SK-N-SH (cell line): ENCODE results near the gene LINGO3.

Source experiments
- CHD2 ChIP-seq: fragments of 150-350 bp; IDR thresholded peaks from 2 replicates; pipeline ENCODE4 v1.6.1; 2018; ENCODE audit warnings: low read length; ENCODE audit not compliant: partially characterized antibody
- EP300 ChIP-seq, 2 experiments: IDR thresholded peaks; 2 replicates each; pipeline versions ENCODE4 v1.4.0 to v1.6.1; 2012; ENCODE audit warnings: borderline replicate concordance in 1 of 2, low read depth in 1 of 2, low read length in 1 of 2
- FOSL2 ChIP-seq: IDR thresholded peaks from 2 replicates; pipeline ENCODE4 v1.4.0; 2012; ENCODE audit warnings: low read depth, mild to moderate bottlenecking, moderate library complexity, borderline replicate concordance
- JUND ChIP-seq: IDR thresholded peaks from 2 replicates; pipeline ENCODE4 v1.4.0; 2012
- MEF2A ChIP-seq: IDR thresholded peaks from 2 replicates; pipeline ENCODE4 v1.4.0; 2012; ENCODE audit warnings: low read depth, borderline replicate concordance
- POLR2AphosphoS5 ChIP-seq: IDR thresholded peaks from 2 replicates; pipeline ENCODE4 v1.6.1; 2012; ENCODE audit warnings: low read depth, low read length
- RAD21 ChIP-seq: IDR thresholded peaks from 2 replicates; pipeline ENCODE4 v1.6.1; 2012; ENCODE audit warnings: mild to moderate bottlenecking, low read length
- RFX5 ChIP-seq: IDR thresholded peaks from 2 replicates; pipeline ENCODE4 v1.6.1; 2012; ENCODE audit warnings: mild to moderate bottlenecking, improper control_type of control experiment, low read length
- SIN3A ChIP-seq: IDR thresholded peaks from 2 replicates; pipeline ENCODE4 v1.6.1; 2012; ENCODE audit warnings: low read depth, mild to moderate bottlenecking, low read length, moderate library complexity, borderline replicate concordance
- TF ChIP-seq, protein P1 (sequence below): fragments of 200-600 bp; sonication (generic); IDR thresholded peaks from 2 replicates; pipeline ENCODE4 v1.6.1; 2017; ENCODE audit warnings: antibody characterized with exemption, mild to moderate bottlenecking, moderate library complexity
- TF ChIP-seq, protein P2 (sequence below): IDR thresholded peaks from 2 replicates; pipeline ENCODE4 v1.4.0; 2012; ENCODE audit warnings: low read depth, borderline replicate concordance
- TF ChIP-seq, protein P3 (sequence below): IDR thresholded peaks from 2 replicates; pipeline ENCODE4 v1.4.0; 2012; ENCODE audit warnings: low read depth

DNA sequence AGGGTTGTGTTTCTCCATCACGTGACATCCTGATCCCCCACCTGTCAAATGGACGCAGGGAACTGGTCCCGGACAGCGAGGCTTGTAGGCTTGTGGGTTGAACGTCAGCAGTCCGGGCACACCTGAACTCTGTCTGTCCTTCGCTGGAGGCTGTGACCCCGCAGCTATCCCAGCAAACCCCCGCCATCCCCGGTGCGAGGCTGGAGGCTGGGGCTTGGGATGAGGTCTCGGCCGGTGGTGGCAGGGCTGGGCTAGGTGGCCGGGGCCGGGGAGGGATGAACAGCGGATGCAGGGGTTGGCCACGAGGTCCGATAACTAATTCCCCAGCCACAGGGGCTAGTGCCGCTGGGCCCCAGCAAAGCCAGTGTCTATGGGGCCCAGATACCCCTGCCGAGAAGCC, 11.6 kb upstream of the LINGO3 start:
- TF ChIP-seq, protein P1, sequence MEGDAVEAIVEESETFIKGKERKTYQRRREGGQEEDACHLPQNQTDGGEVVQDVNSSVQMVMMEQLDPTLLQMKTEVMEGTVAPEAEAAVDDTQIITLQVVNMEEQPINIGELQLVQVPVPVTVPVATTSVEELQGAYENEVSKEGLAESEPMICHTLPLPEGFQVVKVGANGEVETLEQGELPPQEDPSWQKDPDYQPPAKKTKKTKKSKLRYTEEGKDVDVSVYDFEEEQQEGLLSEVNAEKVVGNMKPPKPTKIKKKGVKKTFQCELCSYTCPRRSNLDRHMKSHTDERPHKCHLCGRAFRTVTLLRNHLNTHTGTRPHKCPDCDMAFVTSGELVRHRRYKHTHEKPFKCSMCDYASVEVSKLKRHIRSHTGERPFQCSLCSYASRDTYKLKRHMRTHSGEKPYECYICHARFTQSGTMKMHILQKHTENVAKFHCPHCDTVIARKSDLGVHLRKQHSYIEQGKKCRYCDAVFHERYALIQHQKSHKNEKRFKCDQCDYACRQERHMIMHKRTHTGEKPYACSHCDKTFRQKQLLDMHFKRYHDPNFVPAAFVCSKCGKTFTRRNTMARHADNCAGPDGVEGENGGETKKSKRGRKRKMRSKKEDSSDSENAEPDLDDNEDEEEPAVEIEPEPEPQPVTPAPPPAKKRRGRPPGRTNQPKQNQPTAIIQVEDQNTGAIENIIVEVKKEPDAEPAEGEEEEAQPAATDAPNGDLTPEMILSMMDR: no peak
- no peak for TF ChIP-seq POLR2AphosphoS5
- no peak for TF ChIP-seq SIN3A
- no peak for TF ChIP-seq JUND
- no peak for TF ChIP-seq FOSL2
- TF ChIP-seq, protein P2, sequence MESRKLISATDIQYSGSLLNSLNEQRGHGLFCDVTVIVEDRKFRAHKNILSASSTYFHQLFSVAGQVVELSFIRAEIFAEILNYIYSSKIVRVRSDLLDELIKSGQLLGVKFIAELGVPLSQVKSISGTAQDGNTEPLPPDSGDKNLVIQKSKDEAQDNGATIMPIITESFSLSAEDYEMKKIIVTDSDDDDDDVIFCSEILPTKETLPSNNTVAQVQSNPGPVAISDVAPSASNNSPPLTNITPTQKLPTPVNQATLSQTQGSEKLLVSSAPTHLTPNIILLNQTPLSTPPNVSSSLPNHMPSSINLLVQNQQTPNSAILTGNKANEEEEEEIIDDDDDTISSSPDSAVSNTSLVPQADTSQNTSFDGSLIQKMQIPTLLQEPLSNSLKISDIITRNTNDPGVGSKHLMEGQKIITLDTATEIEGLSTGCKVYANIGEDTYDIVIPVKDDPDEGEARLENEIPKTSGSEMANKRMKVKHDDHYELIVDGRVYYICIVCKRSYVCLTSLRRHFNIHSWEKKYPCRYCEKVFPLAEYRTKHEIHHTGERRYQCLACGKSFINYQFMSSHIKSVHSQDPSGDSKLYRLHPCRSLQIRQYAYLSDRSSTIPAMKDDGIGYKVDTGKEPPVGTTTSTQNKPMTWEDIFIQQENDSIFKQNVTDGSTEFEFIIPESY: no peak
- TF ChIP-seq MEF2A: no peak
- TF ChIP-seq, protein P3, sequence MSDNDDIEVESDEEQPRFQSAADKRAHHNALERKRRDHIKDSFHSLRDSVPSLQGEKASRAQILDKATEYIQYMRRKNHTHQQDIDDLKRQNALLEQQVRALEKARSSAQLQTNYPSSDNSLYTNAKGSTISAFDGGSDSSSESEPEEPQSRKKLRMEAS: no peak
- no peak for TF ChIP-seq RAD21
- TF ChIP-seq RFX5: no peak
- TF ChIP-seq EP300 (IDR thresholded peaks at IDR 0.05; ENCODE audit: borderline replicate concordance in 1 of 2, low read depth in 1 of 2, low read length in 1 of 2): no peak
- TF ChIP-seq CHD2: no peak
